GM11168 (cell line): ENCODE results near the gene PCYT2.
"Not testable (repeated sequence)": the region's sequence is repeated elsewhere in the genome, so short reads cannot be mapped to it uniquely, and the experiment has no call there.

Source experiments
- in situ Hi-C: fragments of 300-500 bp; cut with MboI; formaldehyde crosslinking; loops from one replicate; pipeline ENCODE4 v1.12.0; 2022; ENCODE audit warnings: low sequenced_read_pairs; ENCODE audit not compliant: unreplicated experiment

PCYT2 gene

GRCh38 chr17:81927653-81928543 is 16.7 kb upstream of the PCYT2 start, which contains the start of gene MAFG:
Gene MAFG (minus strand): TSS chr17:81927735. CDS start chr17:81923185, 4,550 bp downstream.
- in situ Hi-C loops = no loop called here

DNA sequence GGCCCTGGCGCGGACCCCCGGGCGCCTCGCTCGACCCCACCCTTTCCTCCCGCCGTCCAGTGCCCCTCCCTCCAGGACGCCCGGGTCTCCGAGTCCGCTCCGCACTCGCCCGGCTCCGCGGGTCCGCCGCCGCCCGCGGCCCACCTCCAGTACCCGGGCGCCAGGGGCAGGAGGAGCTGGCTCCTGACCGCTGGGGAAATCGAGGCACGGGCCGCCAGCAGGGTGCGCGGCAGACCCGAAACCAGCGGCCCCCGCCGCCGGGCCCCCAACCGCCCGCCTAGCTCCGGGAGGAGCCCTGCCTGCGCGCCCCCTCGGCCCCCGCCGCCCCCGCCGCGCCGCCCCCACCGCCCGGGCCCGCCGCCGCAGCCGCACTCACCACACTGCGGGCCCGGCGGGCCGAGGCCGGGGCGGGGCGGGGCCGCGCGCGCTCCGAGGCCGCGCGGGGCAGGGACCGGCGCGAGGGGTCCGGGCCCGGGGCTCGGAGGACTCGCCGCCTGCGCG is 16.0 kb upstream of the PCYT2 start:
- in situ Hi-C loops = no loop called here

- in situ Hi-C loops = no loop called here
Measured at GRCh38 chr17:81926451-81927151, 15.4 kb upstream of the PCYT2 start.

DNA sequence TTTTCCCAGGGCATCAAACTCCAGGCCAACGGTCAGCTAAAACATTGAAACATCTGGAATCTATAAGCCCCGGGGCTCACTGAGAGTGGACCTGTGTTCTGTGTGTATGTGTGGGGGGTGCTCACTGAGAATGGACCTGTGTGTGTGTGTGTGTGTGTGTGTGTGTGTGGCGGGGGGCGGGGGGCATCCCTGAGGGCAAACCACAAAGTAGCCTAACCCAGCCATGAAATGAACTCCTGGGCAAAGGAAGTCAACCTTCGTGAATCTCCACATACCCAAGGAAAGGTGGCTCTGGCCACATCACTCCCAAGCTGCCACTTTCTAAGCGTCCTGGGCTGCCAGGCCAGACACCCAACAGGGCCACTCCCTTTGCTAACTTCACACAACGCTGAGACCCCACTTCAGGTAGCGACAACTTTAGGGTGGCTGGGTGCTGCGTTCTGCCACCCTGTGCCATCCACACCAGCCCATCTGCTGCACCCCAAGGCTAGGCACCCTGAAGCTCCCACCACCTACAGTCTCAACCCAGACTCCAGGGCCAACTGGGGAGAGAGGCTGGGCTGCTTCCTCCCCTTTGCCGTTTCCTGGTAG is 14.8 kb upstream of the PCYT2 start:
- in situ Hi-C loops = no loop called here

GRCh38 chr17:81924557-81925532 is 13.6 kb upstream of the PCYT2 start:
- in situ Hi-C loops = no loop called here

DNA sequence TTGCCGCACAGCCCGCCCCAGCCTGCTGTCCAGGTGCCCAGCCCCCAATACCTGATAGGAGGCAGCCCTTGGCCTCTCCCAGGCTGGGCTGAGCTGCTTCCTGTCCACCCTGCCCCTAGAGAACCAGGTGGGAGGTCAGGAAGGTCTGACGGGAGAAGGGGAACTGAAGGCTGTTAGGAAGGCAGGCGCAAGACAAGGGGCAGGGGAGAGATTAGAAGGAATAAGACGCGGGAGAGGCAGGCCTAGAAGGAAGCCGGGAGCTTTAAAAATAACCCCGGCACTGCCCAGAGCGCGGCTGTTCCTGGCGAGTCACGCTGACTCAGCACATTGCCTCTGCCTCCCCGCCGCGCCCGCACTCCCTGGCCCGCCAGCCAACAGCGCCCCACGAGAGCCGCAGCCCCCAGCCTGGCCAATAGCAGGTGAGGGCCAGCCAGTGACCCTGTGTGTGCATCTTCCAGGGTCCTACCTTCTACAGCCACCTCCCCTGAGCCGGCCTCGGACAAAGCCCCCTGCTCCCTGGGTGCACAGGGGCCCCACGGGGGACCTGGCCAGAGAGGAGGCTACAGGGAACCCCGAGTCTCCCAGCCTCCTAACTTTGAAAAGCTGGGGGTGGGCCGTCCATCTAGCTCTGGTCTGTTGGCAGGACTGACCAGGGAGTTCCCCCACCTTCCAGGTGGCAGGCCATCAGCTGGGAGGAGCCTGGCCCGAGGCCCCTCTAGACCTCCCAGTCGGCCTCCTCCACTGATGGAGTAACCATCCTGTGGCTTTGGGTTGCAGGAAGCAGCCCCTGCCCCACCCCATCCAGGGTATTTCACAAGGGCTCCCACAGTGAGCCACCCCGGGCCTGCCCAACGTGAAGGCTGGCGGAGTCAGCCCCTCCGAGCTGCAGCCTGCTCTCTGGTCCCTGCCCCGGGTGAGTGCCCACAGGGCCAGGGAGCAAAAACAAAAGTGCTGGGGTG is 12.4 kb upstream of the PCYT2 start:
- in situ Hi-C loops = no loop called here

- in situ Hi-C loops = no loop called here
Measured at GRCh38 chr17:81922566-81923301, 11.5 kb upstream of the PCYT2 start.

DNA sequence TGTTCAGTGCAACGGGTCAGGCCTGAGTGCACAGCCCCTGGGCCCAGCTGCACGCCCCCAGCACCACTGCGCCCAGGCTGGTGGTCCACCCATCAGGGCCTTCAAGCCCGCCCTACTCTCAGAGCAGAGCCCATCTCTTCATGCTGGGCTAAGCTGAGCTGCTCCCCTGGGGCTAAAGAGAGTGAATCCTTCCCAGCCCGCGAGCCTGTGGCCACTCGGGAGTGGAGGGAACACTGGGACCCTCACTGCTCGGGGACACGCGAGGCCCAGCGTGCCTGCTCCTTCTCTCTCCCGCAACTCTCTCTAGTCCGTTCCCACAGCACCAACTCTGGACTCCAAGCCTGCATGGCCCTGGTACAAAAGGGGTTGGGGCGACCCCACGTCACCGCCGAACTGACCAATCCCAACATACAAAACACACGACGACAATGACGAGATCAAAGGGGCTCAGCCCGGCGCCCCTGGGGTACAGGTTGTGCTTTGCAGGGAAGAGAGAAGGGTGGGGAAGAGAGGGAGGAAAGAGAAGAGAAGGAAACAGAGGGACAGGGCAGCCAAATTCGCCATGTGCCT is 10.9 kb upstream of the PCYT2 start:
- in situ Hi-C loops = no loop called here

DNA sequence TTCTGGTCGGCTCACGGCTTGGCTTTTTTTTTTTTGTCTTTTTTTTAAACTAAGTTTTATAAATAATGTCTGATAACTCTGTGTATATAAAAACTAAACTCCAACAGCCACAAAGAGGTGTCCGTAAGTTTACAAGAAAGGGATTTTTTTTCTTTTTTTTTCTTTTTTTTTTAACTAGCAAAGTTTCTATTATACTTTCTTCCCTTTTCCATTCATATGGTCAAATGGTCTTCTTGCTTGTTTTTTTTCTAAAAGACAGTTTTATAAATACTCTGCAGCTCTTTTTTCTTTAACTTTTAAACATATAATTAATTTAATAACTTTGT is 10.3 kb upstream of the PCYT2 start:
- in situ Hi-C loops = no loop called here

DNA sequence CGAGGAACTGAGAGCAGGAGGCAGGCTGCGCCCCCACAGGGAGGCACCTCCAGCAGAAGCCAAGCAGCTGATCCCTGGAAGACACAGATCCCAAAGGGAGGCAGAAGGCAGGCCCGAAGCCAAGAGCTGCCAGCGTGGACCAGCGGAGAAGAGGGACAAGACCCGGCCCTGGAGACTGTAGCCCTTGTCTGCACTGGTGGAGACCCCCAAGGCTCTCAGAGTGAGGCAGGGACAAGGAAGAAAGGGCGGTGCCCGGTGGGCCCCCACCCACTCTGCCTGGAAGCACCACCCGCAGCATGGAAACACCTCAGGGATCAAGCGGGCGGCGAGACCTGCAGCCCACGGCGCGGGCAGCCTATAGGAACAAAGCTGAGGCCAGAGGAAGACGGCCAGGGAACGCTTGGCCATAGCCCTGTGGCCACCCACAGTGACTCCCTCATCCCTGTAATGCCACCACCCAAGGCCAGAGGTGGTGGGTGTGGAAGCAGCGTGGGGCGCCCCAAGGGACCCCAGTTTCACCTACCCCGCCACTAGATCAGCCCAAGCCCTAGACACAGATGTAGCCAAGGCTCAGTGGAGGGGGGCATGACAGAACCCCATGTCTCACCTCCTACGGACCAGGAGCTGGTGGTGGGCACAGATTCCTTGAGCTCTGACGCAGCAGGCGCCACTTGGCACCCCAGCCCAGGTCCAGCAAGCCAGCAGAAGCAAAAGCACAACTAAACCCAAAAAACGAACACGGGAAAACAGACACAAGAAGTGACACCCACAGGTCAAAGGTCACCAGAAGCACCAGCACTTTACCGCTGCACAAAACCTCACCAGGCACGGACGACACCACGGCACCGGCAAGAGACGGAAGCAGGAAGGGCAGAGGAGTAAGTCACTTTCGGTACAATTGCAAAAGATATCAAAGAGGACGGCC is 9.7 kb upstream of the PCYT2 start:
- in situ Hi-C loops = no loop called here

DNA sequence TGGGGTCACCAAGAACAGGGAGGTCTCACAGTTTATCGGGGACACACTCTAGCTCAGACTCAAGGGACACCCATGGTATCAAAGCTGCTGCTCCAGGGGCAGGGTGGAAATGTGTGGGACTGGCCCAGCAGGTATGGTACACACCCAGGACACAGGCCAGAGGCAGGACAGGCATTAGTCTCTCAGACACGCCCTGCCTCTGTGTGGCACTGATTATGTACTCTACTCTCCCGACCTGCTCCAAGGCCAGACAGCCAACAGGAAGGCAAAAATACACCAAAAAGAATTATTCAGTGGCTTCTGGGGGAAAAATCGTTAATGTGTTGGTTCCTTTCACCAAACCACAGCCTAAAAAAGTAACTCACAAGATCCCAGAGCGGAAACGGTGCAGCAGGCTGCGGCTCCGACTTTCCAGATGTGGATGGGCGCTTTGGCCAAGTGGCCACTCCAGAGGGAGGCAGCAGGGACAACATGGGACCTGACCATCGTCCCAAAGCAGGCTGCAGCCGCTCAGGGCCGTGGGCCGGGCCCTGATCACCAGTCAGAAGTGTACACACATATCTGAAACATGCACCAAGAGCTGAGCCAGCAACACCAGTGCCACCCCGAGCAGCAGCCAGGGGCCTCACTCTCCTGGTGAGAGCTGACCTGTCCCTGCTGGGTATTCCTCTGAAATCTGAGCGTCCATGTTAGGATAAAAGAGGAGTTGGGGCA is 7.8 kb upstream of the PCYT2 start:
- in situ Hi-C loops = no loop called here

- in situ Hi-C loops = not testable (repeated sequence)
Measured at GRCh38 chr17:81918333-81918669, 7.1 kb upstream of the PCYT2 start.

- in situ Hi-C loops = no loop called here
Measured at GRCh38 chr17:81917565-81918332, 6.5 kb upstream of the PCYT2 start, which contains the start of gene SIRT7. Gene SIRT7 (minus strand): TSS chr17:81918176. CDS start chr17:81918131, 45 bp downstream.

DNA sequence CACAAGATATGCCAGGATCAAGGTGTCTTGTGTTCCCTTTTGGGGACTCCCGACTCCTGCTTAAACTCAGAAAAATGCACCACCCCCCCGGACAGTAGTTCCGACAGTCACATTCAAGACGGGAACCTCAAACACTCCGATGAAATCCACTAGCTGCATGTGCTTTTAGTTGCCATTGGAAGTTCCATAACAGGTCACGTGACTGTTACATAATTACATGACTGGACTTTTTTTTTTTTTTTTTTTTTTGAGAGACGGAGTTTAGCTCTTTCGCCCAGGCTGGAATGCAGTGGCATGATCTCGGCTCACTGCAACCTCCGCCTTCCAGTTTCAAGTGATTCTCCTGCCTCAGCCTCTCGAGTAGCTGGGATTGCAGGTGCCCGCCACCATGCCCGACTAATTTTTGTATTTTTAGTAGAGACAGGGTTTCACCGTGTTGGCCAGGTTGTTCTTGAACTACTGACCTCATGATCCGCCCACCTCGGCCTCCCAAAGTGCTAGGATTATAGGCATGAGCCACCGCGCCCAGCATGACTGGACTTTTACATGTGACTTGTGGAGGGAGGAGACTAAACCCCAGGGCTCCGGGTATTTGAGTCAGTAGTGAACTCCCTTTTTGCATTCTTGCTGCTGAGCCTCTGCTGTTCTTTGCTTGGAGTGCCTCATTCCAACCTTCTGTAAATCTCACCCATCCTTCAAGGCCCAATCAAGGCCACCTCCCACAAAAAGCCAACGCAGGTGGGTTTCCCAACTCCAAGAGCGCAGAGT is 5.2 kb upstream of the PCYT2 start:
- in situ Hi-C loops = no loop called here

GRCh38 chr17:81915331-81915730 is 4.1 kb upstream of the PCYT2 start:
- in situ Hi-C loops = no loop called here
